ENCODE data around the gene SLC39A3.

Gene SLC39A3, protein sequence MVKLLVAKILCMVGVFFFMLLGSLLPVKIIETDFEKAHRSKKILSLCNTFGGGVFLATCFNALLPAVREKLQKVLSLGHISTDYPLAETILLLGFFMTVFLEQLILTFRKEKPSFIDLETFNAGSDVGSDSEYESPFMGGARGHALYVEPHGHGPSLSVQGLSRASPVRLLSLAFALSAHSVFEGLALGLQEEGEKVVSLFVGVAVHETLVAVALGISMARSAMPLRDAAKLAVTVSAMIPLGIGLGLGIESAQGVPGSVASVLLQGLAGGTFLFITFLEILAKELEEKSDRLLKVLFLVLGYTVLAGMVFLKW

DNA sequence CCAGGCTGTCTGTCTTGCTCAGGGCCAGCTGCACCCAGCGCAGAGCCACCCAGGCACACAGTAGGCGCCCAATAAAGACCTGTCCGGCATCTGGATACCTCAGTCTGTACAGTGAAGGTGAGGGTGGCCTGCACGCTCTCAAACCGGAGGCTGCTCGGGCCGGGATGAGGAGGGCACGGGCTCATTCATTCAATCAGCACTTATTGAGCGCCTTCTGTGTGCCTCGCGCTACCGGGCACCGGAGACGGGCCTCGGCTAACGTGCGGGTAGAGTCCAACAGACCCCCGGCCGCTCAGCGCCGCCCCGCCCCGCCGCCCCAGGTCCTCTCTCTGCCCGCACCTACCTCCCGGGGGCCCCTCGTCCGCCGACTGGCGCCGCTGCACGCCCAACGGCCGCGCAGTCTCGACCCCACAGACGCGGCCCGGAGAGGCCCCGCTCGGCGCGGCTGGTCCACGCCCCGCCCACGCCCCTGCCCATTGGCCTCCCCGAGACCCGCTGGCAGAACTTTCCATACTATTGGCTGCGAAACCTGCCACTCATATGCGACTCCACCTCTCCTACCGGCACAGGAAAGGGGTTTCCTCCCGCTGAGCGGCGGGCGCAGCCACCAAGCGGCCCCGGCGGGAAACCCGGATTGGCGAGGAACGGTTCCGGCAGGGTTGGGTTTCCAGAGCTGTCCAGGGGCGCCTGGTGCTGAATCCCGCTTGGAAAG lies at the start of gene SLC39A3:
Gene SLC39A3 (minus strand): TSS at position 416 of the 712 bp plus-strand sequence. CDS start 2,760 bp downstream, outside the sequence.
- peak; percentile 80 for TF ChIP-seq POLR2A (IDR thresholded peaks at IDR 0.05; ENCODE audit: low read depth, low read length)
- DNase-seq (ENCODE audit: insufficient read length, low spot score) (peak; percentile 100), FAIRE-seq (no peak)

DNA sequence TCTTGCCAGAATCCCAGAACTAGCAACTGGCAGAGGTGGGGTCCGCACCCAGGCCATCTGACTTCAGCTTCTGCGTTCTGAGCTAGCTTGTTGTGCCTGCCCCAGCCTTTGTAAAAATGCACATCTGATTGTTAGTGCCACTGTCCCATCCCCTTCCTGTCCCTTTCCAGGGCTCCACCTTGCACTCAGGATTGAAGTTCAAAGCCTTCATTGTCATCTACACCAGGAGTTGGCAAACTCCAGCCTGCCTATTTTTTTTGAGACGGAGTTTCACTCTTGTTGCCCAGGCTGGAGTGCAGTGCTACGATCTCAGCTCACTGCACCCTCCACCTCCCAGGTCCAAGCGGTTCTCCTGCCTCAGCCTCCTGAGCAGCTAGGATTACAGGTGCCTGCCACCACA lies 48.4 kb upstream of the SLC39A3 start:
- no peak for TF ChIP-seq POLR2A (IDR thresholded peaks at IDR 0.05; ENCODE audit: low read depth, low read length)
- no peak for DNase-seq (ENCODE audit: insufficient read length, low spot score)
- FAIRE-seq: no peak

DNA sequence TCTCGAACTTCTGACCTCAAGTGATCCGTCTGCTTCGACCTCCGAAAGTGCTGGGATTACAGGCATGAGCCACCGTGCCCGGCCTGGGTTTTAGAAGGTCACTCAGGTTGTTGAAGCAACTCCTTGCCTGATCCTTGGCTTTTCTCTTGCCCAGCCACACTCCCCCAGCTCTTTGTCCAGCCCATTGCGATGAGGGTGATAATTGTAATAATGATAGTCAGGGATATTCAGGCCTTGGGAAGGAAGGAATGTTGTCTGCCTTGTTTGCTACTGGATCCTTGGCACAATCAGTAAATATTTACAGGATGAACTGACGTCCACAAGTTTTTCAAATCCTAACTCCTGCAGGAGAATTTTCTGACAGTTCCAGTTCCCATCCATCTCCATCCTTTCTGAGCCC lies 47.3 kb upstream of the SLC39A3 start:
- FAIRE-seq (no peak), DNase-seq (ENCODE audit: insufficient read length, low spot score) (no peak)
- no peak for TF ChIP-seq POLR2A (IDR thresholded peaks at IDR 0.05; ENCODE audit: low read depth, low read length)

DNA sequence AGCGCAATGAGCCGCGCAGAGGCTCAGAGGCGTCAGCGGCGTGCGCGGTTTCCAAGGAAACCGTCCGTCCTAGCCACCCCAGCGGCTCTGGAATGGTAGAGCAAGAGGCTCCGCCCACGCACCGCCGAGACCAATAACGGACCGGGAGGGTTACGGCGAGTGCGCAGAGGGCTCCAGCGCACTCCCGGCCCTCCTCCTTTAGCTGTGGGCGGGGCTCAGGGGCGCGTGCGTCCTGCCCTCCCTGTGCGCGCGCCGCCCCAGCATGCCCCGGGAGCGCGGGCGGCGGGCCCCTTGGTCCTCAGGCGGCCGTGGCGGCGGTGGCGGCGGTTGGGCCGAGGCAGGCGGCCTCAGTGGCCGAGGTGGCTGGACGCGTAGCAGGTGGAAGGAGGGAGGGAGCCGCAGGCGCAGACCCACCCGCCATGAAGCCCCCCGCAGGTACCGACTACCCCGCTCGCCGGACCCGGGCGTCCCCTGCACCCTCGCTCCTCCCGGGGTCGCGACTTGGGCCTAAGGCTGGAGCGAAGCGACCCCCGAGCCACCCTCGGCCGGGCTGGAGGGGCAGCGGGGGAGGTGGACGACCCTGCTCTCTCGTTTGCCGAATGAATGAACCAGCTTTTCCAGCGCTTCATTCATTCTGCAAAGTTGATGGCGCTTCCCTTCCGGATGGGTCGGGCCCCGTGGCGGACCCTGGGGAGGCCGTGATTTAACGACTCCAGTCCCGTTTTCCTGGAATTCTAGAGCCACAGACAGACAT lies 45.6 kb upstream of the SLC39A3 start, which contains the start of gene THOP1:
Gene THOP1 (plus strand): TSS at position 260 of the 754 bp plus-strand sequence. CDS start 160 bp downstream, at position 420.
- FAIRE-seq (peak; percentile 38), DNase-seq (ENCODE audit: insufficient read length, low spot score) (peak; percentile 100)
- TF ChIP-seq POLR2A (IDR thresholded peaks at IDR 0.05; ENCODE audit: low read depth, low read length): peak; percentile 98

DNA sequence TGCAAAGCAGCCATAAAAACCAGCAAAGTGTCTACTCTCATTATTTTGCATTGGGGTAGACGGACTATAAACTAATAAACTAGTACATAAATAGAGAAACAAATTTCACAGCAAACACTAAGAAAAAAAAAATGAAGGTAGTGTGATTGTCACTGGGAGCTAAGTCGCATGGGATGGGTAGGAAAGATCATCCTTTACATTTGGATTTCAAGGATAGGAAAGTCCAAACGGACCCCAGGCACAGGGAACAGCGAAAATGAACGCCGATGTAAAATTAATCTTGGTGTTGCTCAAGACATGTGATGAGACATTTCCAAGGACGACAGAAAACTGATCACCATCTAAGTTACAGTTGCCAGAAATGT lies 43.9 kb upstream of the SLC39A3 start:
- FAIRE-seq: no peak
- TF ChIP-seq POLR2A (IDR thresholded peaks at IDR 0.05; ENCODE audit: low read depth, low read length): no peak
- no peak for DNase-seq (ENCODE audit: insufficient read length, low spot score)

DNA sequence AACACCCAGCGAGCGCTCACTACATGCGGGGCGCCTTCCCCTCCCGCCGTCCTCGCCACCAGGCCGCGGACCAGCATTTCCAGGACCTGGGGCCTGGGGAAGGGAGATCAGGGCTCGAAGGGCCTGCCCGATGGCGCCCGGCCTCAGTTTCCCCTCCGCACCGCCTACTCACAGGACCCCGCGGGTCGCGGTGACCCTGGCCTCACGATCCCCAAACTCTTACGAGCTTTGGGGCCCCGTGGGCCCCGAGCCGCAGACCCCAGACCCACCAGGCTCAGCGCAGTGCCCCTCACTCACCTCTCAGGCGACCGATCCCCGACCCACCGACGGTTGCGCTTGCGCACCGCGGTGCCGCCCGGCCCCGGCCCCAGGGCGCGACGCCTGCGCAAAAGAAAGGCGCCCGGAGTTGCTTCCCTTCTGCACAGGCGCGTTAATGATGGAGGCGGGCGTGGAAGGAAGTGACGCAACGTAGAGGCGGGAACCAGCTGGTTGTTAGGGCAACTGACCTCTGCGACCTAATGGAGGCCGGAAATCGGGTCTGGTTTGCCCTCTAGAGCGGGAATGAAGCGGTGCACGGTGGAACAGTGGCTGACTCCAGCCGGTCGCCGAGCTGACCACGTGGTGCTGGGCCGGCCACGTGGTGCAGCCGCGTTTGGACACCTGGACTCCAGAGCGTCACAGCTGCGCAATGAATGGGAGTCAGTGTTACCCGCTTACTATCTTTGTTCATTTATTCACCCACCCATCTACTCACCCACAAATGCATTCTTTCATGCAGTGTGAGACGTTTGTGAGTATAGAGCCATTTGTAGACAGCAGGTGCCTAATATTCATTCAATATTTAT lies 43.3 kb upstream of the SLC39A3 start, which contains the start of gene SGTA:
Gene SGTA (minus strand): TSS at position 338 of the 845 bp plus-strand sequence. CDS start 14,205 bp downstream, outside the sequence.
- peak; percentile 23 for FAIRE-seq

DNA sequence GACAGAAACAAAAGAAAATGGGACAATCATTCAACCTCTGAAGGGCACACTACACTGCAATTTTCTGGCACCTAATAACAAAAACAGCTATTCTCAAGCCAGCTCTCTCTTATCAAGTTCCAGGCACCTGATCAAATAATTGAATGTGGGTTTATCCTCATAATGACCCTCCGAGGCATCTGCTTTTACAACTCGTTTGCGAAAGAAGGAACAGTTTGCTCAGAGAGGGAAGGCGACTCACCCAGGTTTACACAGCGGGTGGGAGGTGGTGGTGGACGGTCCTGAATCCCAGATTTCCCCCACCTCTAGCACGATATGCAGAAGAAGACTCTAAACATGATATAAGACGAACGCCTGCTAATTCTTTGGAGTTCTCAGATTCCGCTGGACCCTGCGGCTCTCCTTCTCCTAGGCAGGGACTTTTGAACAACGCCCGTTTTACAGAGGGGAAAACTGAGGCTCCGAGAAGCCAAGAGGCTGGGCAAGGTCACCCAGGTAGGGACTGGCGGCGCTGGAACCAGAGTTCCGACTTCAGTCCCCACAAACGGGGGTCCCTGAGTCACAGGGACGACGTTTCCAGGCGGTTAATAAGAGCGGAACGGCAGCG lies 42.6 kb upstream of the SLC39A3 start:
- no peak for TF ChIP-seq POLR2A (IDR thresholded peaks at IDR 0.05; ENCODE audit: low read depth, low read length)
- FAIRE-seq: no peak
- DNase-seq (ENCODE audit: insufficient read length, low spot score): no peak

More for the DNA sequence above, 43.3 kb upstream of the SLC39A3 start, which contains the start of gene SGTA:
- peak; percentile 92 for TF ChIP-seq POLR2A (IDR thresholded peaks at IDR 0.05; ENCODE audit: low read depth, low read length)
- DNase-seq (ENCODE audit: insufficient read length, low spot score): peak; percentile 100

DNA sequence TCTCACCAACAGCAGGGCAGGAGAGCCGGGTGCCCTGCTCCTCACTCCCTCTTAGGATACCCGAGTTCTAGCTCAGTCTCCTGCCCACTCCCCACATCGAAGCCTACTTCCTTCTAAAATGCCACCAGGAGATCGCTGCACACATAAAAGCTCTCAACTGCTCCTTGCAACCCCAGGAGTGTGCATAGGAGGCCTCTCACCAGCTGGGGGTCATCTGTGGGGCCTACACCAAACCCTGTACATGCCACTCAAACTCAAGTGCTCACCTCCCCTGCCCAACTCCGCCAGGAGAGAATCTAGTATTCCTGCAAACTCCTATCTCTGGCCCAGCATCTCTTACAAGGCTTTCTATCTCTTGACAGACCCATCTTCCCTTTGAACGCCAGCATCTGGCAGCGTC lies 40.5 kb upstream of the SLC39A3 start:
- FAIRE-seq: no peak
- DNase-seq (ENCODE audit: insufficient read length, low spot score): no peak
- no peak for TF ChIP-seq POLR2A (IDR thresholded peaks at IDR 0.05; ENCODE audit: low read depth, low read length)

DNA sequence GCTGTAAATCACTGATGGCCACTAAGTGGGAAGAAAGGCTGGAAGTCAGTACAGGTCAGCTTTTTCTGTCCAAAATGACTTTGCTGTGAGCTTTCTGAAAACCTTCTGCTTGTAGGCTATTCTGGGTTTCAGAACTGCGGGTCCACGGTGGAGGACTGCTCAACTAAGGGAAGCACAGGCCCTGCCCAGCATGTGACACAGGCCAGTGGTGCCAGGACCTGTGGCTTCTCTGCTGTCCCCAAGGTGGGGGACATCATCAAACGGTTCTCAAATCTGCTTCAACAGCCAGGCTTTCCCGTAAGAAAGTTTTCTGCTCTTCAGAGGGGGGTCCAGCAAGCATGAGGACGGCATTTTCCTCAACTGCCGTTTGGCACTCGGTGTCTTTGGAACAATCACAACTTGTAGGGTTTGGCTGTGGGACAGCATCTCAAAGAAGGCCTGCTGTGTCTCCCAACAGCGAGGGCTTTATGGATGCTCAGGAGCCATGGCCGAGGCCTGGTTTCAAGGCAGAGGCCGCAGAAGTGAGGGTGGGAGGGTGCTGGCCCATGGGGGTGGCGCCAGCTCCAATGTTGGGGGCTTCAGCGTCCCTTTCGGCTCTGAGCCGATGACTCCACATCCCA lies 39.4 kb upstream of the SLC39A3 start:
- no peak for TF ChIP-seq POLR2A (IDR thresholded peaks at IDR 0.05; ENCODE audit: low read depth, low read length)
- no peak for DNase-seq (ENCODE audit: insufficient read length, low spot score)
- no peak for FAIRE-seq

DNA sequence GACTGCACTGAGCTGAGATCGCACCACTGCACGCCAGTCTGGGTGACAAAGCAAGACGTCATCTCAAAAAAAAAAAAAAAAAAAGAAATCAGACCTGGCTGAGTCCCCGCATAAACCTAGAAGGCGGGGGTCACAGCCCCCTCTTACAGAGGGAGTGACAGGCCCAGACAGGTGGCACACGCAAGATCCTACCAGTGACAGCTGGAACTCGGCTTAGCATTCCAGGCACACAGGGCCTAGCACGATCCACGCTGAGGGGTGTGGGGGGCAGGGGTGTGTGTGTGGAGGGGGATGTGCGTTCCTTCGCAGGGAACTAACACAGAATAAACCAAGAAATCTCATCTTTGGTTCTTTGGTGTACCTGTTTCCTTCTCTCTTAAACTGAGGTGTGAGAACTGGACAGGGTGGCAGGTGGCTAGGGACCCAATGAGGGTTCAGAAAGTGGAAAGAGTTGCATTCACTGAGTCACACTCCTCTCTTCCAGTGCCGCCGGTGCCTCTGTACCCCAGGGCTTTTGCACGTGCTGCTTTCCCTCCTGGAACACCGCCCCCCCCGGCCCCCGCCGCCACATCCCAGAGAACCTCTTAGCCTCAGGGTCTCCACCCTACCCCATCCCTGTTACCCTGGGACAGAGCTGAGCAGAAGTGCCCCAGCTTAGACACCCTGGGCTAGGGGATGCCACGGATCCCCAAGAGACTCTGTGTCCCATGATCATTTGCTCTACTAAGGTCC lies 38.3 kb upstream of the SLC39A3 start:
- no peak for FAIRE-seq
- DNase-seq (ENCODE audit: insufficient read length, low spot score): no peak
- TF ChIP-seq POLR2A (IDR thresholded peaks at IDR 0.05; ENCODE audit: low read depth, low read length): no peak

DNA sequence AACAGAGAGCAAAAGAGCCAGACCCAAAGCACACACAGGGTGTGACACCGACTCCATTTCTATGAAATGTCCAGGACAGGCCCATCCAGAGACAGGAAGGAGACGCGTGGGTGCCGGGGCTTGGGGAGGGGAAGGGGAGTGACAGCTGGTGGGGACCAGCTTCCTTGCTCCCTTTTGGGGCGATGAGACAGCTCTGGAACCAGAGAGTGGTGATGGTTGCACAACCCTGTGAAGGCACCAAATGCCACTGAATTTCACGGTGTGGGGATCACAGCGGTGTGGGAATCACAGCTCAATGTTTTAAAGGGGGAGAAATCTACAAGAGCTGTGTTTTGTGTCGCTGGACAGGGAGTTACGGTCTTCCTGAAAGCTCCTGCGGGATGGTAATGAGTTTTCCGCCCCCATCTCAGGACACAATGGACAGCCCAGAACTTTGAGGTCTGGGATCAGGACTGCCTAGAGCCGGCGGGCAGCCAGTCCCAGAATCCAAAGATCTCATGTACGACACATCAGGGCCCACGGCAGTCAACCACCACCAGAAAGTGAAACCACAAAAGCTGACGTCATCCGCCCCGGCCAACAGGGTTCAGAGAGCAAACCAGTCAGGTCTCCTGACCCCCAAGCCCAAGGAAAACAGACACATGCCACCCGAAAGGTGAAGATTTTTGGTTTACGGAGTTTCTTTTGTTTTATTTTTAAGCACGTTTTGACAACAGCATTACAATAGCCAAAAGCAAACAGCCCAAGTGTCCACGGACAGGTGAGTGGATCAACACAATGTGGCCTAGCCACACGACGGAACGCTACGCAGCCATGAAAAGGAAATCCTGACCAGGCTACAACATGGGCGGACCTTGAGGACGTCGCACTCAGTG lies 36.0 kb upstream of the SLC39A3 start:
- no peak for TF ChIP-seq POLR2A (IDR thresholded peaks at IDR 0.05; ENCODE audit: low read depth, low read length)
- DNase-seq (ENCODE audit: insufficient read length, low spot score) (peak; percentile 82), FAIRE-seq (no peak)
